Subcutaneous adipose tissue (tissue), 4 donors: ENCODE measurements around the gene HAO2. TPM values are rescaled to one million over a fixed set of nuclear protein-coding genes. Genes with fewer than 3 reads are reported as not detected.

Experiments used
- total RNA-seq, 4 donors: library from RNA; depleted of rRNA; stranded (reverse); fragments of >200 nt; gene quantifications; one replicate each; pipeline ENCODE4 v1.1.0, GENCODE V29; 2016
- TF ChIP-seq, protein P1 (sequence below): fragments of 450-650 bp; IDR thresholded peaks from one replicate; pipeline ENCODE4 v1.5.1; 2016; ENCODE audit warnings: low read depth, mild to moderate bottlenecking, control low read depth, antibody characterized with exemption, moderate library complexity

HAO2 gene
- total RNA-seq, 4 donors from 2014 or later, result 0.49 to 0.66 TPM; not detected in 2

DNA sequence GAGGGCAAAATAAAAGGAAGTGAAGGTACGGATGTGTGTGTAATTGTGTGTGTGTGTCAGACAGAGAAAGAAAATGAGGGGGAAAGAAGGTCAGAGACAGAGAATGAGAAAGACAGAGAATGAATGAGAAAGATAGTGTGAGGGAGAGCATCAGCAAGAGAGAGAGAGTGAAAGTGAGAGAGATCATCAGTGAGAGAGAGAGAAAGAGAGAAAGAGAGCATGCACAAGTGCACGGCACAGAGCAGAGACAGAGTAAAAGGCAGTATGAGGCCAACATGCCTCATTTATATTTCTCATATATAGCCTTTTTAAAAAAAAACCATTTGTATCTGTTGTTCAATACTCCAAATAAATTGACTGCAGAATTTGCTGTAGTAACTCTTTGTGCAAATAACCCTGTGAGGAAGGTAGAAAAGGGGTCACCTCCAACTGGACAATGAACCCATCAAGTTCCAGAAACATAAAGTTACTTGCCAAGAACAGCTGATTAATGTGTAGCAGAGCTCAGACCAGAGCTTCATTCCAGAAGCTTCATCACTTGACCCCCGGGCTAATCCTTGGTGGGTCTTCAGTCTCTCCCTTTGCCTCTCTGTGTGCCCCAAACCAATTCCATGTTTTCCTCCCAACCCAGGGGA lies 47.5 kb downstream of the HAO2 start:
- TF ChIP-seq, protein P1, sequence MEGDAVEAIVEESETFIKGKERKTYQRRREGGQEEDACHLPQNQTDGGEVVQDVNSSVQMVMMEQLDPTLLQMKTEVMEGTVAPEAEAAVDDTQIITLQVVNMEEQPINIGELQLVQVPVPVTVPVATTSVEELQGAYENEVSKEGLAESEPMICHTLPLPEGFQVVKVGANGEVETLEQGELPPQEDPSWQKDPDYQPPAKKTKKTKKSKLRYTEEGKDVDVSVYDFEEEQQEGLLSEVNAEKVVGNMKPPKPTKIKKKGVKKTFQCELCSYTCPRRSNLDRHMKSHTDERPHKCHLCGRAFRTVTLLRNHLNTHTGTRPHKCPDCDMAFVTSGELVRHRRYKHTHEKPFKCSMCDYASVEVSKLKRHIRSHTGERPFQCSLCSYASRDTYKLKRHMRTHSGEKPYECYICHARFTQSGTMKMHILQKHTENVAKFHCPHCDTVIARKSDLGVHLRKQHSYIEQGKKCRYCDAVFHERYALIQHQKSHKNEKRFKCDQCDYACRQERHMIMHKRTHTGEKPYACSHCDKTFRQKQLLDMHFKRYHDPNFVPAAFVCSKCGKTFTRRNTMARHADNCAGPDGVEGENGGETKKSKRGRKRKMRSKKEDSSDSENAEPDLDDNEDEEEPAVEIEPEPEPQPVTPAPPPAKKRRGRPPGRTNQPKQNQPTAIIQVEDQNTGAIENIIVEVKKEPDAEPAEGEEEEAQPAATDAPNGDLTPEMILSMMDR, result no peak

GRCh38 chr1:119419109-119419508 lies 50.5 kb downstream of the HAO2 start:
- TF ChIP-seq, protein P1, result no peak

DNA sequence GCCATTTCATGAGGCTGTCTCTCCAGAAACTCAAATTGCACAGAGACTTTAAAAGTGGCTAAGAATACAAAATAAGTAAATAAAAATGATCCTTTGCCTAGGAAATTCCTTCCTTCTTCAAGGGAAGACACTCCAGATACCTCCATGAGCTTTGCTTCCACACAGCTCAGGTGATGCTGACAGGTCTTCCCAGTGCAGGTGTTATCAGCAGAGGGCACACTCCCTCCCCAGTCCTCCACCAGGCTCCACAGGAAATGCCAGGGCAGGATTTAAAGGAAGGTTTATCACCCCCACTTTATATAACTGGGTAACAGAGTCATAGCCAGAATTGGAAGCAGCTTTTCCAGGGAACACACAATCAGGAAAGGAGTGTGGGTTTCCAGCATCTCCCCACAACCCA lies 52.1 kb downstream of the HAO2 start:
- TF ChIP-seq, protein P1, result no peak

DNA sequence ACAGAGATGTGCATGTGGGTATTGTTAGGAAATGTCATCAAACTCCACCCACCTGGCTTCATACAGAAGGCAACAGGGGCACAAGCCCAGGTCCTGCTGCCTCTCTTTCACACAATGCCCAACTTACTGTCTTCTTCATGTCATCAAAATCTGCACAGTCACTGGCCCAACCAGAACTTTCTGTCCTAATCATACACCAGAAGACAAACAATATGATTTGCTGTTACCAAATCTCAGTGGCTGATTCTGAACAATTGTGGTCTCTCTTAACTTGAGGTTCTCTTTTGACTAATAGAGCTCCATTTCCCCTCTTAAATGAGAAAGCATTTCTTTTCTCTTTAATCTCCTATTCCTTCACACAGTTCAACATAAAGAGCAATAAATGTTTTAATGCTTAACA lies 54.0 kb downstream of the HAO2 start:
- TF ChIP-seq, protein P1, result no peak

- TF ChIP-seq, protein P1, result no peak
These were observed 60.4 kb downstream of the HAO2 start for GRCh38 chr1:119428991-119429390.

DNA sequence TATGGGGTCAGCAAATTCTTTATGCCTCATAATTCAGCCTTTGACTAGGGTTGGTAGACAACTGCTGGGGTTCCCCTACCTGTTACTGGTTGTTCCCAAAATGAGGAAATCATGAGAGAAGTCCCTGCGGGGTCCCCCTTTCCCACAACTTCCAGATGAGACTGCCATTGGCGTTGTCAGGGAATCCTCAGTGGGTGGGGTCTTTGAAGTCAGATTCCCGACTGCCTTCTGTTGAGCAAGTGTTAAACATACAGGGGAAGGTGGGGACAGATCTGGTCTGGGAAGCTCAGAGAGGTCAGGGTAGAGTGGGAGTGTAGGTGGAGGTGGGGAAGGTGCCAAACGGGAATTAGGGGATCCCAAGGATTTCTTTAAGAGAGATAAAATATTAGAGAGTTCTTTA lies 61.1 kb downstream of the HAO2 start:
- TF ChIP-seq, protein P1, result no peak

- TF ChIP-seq, protein P1, result no peak
These were observed 61.9 kb downstream of the HAO2 start for GRCh38 chr1:119430486-119430885.
